K562 (cell line): ENCODE results near the gene E2F2. TPM values are rescaled to one million over a fixed set of nuclear protein-coding genes. Genes with fewer than 3 reads are reported as not detected.

Experiments
- ATAC-seq: fragments of 200-7000 bp; cut with Tn5 transposase; 3 replicates; pipeline ENCODE4 v1.9.1; 2020; ENCODE audit warnings: moderate library complexity
- BruUV-seq: library from RNA; stranded (reverse); fragments of 400-500 nt; replicated peaks from 2 replicates; lab custom pipeline; 2021; lab: Mats Ljungman, UMichigan
- CTCF ChIA-PET: fragments of 300-600 bp; formaldehyde crosslinking; extraction: SDS; loops from one replicate; lab custom pipeline; 2021; ENCODE audit warnings: low intra/inter-chr PET ratio; lab: Yijun Ruan, JAX
- POLR2A ChIA-PET: fragments of 300-600, 350-650 bp; sonication (Branson Sonifier 250); formaldehyde crosslinking; extraction: SDS; loops from one replicate; lab custom pipeline; 2021; ENCODE audit warnings: antibody characterized with exemption, inconsistent platforms; lab: Yijun Ruan, JAX
- DNase-seq, 4 experiments: peaks; one replicate each; pipeline versions ENCODE4 v3.0.0 to v3.0.0-alpha.2; 2011 to 2018; ENCODE audit warnings: low spot score in 3 of 4, mixed read lengths in 3 of 4; ENCODE audit errors: extremely low read depth in 1 of 4
- FAIRE-seq: peaks from 2 replicates; lab custom pipeline; 2011; peaks lifted over from hg19 to GRCh38; lab: Jason Lieb, UNC
- H2AFZ ChIP-seq: 2 replicates; pipeline ENCODE4 v1.6.0; 2011; ENCODE audit warnings: low read depth, low read length, control low read depth, inconsistent platforms
- H3K27ac ChIP-seq: fragments of 200-600 bp; 3 replicates; pipeline ENCODE4 v1.8.0; 2011; ENCODE audit warnings: low read depth, mild to moderate bottlenecking, control low read depth, inconsistent platforms, low read length, moderate library complexity, mixed read lengths; ENCODE audit errors: extremely low read depth
- H3K27me3 ChIP-seq, 2 experiments: fragments of 300-600 bp in 1 of 2; 2 replicates in 1 of 2; 3 replicates in 1 of 2; pipeline versions ENCODE4 v1.6.0 to v1.8.0; 2011; ENCODE audit warnings: inconsistent platforms in 2 of 2, low read length in 2 of 2, mild to moderate bottlenecking in 1 of 2, mixed read lengths in 1 of 2, moderate library complexity in 1 of 2; ENCODE audit not compliant: control insufficient read depth in 2 of 2, insufficient read depth in 2 of 2
- H3K36me3 ChIP-seq: fragments of 300-600 bp; 3 replicates; pipeline ENCODE4 v1.8.0; 2011; ENCODE audit warnings: mild to moderate bottlenecking, low read length, inconsistent platforms; ENCODE audit not compliant: control insufficient read depth, insufficient read depth
- H3K4me1 ChIP-seq, 2 experiments: fragments of 200-600 bp in 1 of 2; replicated peaks in 1 of 2; 2 replicates in 1 of 2; 3 replicates in 1 of 2; pipeline versions ENCODE4 v1.5.1 to v1.8.0; 2011; ENCODE audit warnings: inconsistent platforms in 2 of 2, low read length in 2 of 2, mild to moderate bottlenecking in 1 of 2, mixed read lengths in 1 of 2, moderate library complexity in 1 of 2; ENCODE audit not compliant: control insufficient read depth in 2 of 2, insufficient read depth in 2 of 2
- H3K4me2 ChIP-seq: 2 replicates; pipeline ENCODE4 v1.6.1; 2011; ENCODE audit warnings: low read length, control low read depth, inconsistent platforms, mixed read lengths; ENCODE audit not compliant: insufficient read depth
- H3K4me3 ChIP-seq: fragments of 200-600 bp; sonication (generic), shearing (Covaris generic); 2 replicates; pipeline ENCODE4 v1.5.1; 2016; ENCODE audit warnings: control low read depth, inconsistent platforms
- H3K79me2 ChIP-seq: fragments of 200-600 bp; 3 replicates; pipeline ENCODE4 v1.8.0; 2011; ENCODE audit warnings: low read length, inconsistent platforms; ENCODE audit not compliant: control insufficient read depth, insufficient read depth
- H3K9ac ChIP-seq, 2 experiments: 2 replicates each; pipeline versions ENCODE4 v1.6.0 to v1.6.1; 2011; ENCODE audit warnings: low read depth in 2 of 2, low read length in 2 of 2, control low read depth in 1 of 2, inconsistent platforms in 1 of 2, mild to moderate bottlenecking in 1 of 2, mixed read lengths in 1 of 2; ENCODE audit not compliant: insufficient read depth in 1 of 2
- H3K9me1 ChIP-seq: one replicate; pipeline ENCODE4 v1.6.0; 2011; ENCODE audit warnings: inconsistent platforms, mild to moderate bottlenecking, low read length, moderate library complexity; ENCODE audit not compliant: control insufficient read depth, insufficient read depth
- H3K9me3 ChIP-seq: replicated peaks from 2 replicates; pipeline ENCODE4 v1.5.1; 2011; ENCODE audit warnings: low read depth, low read length, inconsistent platforms; ENCODE audit not compliant: control insufficient read depth, insufficient read depth
- H4K20me1 ChIP-seq: replicated peaks from 2 replicates; pipeline ENCODE4 v1.6.1; 2011; ENCODE audit warnings: low read length, inconsistent platforms, mixed read lengths; ENCODE audit not compliant: control insufficient read depth, insufficient read depth
- FOXA3 ChIP-seq, 2 experiments: fragments of 450-650 bp in 1 of 2; sonication (generic) in 1 of 2; formaldehyde crosslinking; IDR thresholded peaks in 1 of 2; conservative IDR thresholded peaks in 1 of 2; 2 replicates each; pipeline versions ENCODE4 v1.4.0 to v1.8.0; 2020 to 2022; ENCODE audit warnings: mild to moderate bottlenecking in 2 of 2, missing genetic modification reagents in 1 of 2
- HNRNPK ChIP-seq: fragments of 200-400 bp; formaldehyde crosslinking; IDR thresholded peaks from one replicate; pipeline ENCODE4 v1.6.1; 2018; ENCODE audit warnings: mild to moderate bottlenecking, low read depth, low read length; ENCODE audit not compliant: poor library complexity, severe bottlenecking
- KDM5B ChIP-seq: fragments of 200-600 bp; sonication (generic); IDR thresholded peaks from 2 replicates; pipeline ENCODE4 v1.6.1; 2012; ENCODE audit warnings: low read depth, mild to moderate bottlenecking, moderate library complexity, low read length, control low read depth, inconsistent platforms; ENCODE audit not compliant: insufficient replicate concordance
- MTA3 ChIP-seq: fragments of 450-650 bp; formaldehyde crosslinking; IDR thresholded peaks from 2 replicates; pipeline ENCODE4 v1.6.1; 2017; ENCODE audit warnings: mild to moderate bottlenecking, borderline replicate concordance
- TOE1 ChIP-seq, 2 experiments: fragments of 450-650 bp in 1 of 2; sonication (generic) in 1 of 2; formaldehyde crosslinking in 1 of 2; IDR thresholded peaks; 2 replicates each; pipeline versions ENCODE4 v1.7.1 to v1.8.0; 2016 to 2022; ENCODE audit warnings: borderline replicate concordance in 2 of 2, mild to moderate bottlenecking in 2 of 2, antibody characterized with exemption in 1 of 2, inconsistent platforms in 1 of 2, low read depth in 1 of 2, missing genetic modification reagents in 1 of 2, moderate library complexity in 1 of 2
- ZNF668 ChIP-seq: fragments of 250-450 bp; sonication (Bioruptor Pico); IDR thresholded peaks from 2 replicates; pipeline ENCODE4 v1.8.0; 2022; ENCODE audit warnings: mild to moderate bottlenecking, inconsistent platforms
- ZNF707 ChIP-seq: fragments of 250-450 bp; sonication (Bioruptor Pico); conservative IDR thresholded peaks from 2 replicates; pipeline ENCODE4 v1.8.0; 2022; ENCODE audit warnings: inconsistent platforms, mild to moderate bottlenecking, moderate library complexity
- WGBS: fragments of 100-300 bp; shearing (Covaris generic); methylation state at CpG from one replicate; pipeline ENCODE4 v1.1.6; 2016; ENCODE audit warnings: low coverage, mixed read lengths; ENCODE audit not compliant: insufficient coverage; ENCODE audit errors: missing lambda C conversion rate; 5-methylcytosine and 5-hydroxymethylcytosine counted together
- in situ Hi-C: fragments of 300-500 bp; cut with MboI; formaldehyde crosslinking; loops from 4 replicates; pipeline ENCODE4 v1.15.0; 2018; ENCODE audit warnings: inconsistent platforms, mixed read lengths
- intact Hi-C: fragments of 100-400 bp; cut with micrococcal nuclease; formaldehyde crosslinking; loops from 2 replicates; pipeline ENCODE4 v1.14.2; 2022
- polyA plus RNA-seq, 8 experiments: library from polyadenylated mRNA; depleted of rRNA in 4 of 8; stranded (reverse) in 5 of 8; unstranded in 3 of 8; fragments of >200 nt; fragmentation: Nextera tagmentation in 2 of 8; fragmentation: Illumina TruSeq in 1 of 8; extraction: Ambion mirVana in 2 of 8; extraction: Trizol in 1 of 8; gene quantifications; 2 replicates each; pipeline versions ENCODE4 v1.2.1 to v1.2.3, GENCODE V29; 2011 to 2014; ENCODE audit warnings: inconsistent platforms in 1 of 8, missing spikeins in 1 of 8
- total RNA-seq, 7 experiments: library from RNA; depleted of rRNA in 6 of 7; stranded (reverse); fragments of >200 nt in 6 of 7; fragmentation: Illumina TruSeq in 2 of 7; extraction: Trizol in 2 of 7; gene quantifications; 2 replicates each; pipeline versions ENCODE4 v1.2.1 to v1.2.3, GENCODE V29; 2011 to 2021; ENCODE audit warnings: low replicate concordance in 1 of 7
- TF ChIP-seq, protein P1 (sequence below): fragments of 450-650 bp; IDR thresholded peaks from 2 replicates; pipeline ENCODE4 v1.6.1; 2016; ENCODE audit warnings: low read depth
- TF ChIP-seq, protein P2 (sequence below), 2 experiments: fragments of 450-650 bp; IDR thresholded peaks; 2 replicates each; pipeline ENCODE4 v1.6.1; 2016
- TF ChIP-seq, protein P3 (sequence below): fragments of 250-450 bp; sonication (Bioruptor Pico); IDR thresholded peaks from 2 replicates; pipeline ENCODE4 v1.6.1; 2021; ENCODE audit warnings: mild to moderate bottlenecking

Gene E2F2
- total and polyA plus RNA-seq, 9 of the 15 experiments (the other 6 are each of a cell fraction or from before 2014, with no cell fraction given): 3.1 to 25.3 (median 11.4) TPM

DNA sequence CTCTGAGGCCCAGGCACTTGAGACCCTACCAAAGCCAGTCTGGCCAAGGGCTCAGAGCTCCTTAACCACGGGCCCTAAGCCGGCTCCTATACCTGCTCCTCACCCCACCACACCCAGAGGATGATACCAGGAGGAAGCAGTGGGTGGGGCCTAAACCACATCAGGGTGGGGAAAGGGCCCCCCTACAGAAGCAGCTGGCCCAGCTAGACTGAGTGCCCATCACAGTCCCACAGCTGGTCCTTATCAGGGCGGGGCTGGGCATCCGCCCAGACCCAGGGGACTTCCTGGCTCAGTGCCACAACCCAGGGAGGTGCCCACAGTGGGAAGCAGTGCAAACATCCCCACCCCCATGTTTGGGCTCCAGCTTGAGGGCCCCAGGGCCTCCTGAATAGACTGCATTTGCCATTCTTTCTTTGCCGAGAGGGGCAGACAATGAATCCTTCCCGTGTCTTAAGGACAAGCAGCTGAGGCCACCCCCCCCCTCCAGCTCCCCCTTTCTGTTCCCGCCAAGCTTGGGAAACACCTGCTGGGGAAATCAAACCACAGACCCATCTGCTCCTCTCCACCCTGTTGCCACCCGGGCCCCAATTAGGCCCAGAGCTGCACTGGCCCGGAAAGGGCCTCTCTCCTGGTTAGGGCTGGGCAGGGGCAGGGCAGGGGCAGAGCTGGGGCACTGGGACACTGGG is 6.2 kb downstream of the E2F2 start:
- peaks cover 19% of the 10 kb centered on the region for H3K9me1 ChIP-seq
- no peak overlapping the region for H3K4me2 ChIP-seq
- 60% methylated on average over 7 of the region's 9 CpGs for WGBS
- DNase-seq: peak in 2 of 4 experiments; percentile 60 to 65
- FAIRE-seq: no peak
- ChIA-PET POLR2A (interaction anchor here (0.9 to 7.0 kb wide), 8 partner anchors 8 to 167 kb away, joined by 3 to 65 read pairs (median 4); partner anchors contain the start of gene RPL11), CTCF (no interaction called here)
- no peaks in the 10 kb centered on the region for H3K27me3 ChIP-seq
- no peak overlapping the region for H3K27ac ChIP-seq
- peaks cover 67% of the 10 kb centered on the region for H3K36me3 ChIP-seq
- intact Hi-C loops: no loop called here
- BruUV-seq: no TSS peak
- peaks cover 53% of the 10 kb centered on the region for H3K79me2 ChIP-seq
- H3K9me3 ChIP-seq: no peaks in the 10 kb centered on the region
- peak overlapping the region in 1 of 2 experiments; percentile 63; a peak in 2 of 4 replicates for H3K9ac ChIP-seq
- no peak overlapping the region for H3K4me3 ChIP-seq
- in situ Hi-C loops: no loop called here
- no peak overlapping the region for H2AFZ ChIP-seq
- no peak for ATAC-seq
- peaks cover 40 to 46% of the 10 kb centered on the region in 2 experiments for H3K4me1 ChIP-seq
- peaks cover 31% of the 10 kb centered on the region for H4K20me1 ChIP-seq
- TF ChIP-seq, protein P1, sequence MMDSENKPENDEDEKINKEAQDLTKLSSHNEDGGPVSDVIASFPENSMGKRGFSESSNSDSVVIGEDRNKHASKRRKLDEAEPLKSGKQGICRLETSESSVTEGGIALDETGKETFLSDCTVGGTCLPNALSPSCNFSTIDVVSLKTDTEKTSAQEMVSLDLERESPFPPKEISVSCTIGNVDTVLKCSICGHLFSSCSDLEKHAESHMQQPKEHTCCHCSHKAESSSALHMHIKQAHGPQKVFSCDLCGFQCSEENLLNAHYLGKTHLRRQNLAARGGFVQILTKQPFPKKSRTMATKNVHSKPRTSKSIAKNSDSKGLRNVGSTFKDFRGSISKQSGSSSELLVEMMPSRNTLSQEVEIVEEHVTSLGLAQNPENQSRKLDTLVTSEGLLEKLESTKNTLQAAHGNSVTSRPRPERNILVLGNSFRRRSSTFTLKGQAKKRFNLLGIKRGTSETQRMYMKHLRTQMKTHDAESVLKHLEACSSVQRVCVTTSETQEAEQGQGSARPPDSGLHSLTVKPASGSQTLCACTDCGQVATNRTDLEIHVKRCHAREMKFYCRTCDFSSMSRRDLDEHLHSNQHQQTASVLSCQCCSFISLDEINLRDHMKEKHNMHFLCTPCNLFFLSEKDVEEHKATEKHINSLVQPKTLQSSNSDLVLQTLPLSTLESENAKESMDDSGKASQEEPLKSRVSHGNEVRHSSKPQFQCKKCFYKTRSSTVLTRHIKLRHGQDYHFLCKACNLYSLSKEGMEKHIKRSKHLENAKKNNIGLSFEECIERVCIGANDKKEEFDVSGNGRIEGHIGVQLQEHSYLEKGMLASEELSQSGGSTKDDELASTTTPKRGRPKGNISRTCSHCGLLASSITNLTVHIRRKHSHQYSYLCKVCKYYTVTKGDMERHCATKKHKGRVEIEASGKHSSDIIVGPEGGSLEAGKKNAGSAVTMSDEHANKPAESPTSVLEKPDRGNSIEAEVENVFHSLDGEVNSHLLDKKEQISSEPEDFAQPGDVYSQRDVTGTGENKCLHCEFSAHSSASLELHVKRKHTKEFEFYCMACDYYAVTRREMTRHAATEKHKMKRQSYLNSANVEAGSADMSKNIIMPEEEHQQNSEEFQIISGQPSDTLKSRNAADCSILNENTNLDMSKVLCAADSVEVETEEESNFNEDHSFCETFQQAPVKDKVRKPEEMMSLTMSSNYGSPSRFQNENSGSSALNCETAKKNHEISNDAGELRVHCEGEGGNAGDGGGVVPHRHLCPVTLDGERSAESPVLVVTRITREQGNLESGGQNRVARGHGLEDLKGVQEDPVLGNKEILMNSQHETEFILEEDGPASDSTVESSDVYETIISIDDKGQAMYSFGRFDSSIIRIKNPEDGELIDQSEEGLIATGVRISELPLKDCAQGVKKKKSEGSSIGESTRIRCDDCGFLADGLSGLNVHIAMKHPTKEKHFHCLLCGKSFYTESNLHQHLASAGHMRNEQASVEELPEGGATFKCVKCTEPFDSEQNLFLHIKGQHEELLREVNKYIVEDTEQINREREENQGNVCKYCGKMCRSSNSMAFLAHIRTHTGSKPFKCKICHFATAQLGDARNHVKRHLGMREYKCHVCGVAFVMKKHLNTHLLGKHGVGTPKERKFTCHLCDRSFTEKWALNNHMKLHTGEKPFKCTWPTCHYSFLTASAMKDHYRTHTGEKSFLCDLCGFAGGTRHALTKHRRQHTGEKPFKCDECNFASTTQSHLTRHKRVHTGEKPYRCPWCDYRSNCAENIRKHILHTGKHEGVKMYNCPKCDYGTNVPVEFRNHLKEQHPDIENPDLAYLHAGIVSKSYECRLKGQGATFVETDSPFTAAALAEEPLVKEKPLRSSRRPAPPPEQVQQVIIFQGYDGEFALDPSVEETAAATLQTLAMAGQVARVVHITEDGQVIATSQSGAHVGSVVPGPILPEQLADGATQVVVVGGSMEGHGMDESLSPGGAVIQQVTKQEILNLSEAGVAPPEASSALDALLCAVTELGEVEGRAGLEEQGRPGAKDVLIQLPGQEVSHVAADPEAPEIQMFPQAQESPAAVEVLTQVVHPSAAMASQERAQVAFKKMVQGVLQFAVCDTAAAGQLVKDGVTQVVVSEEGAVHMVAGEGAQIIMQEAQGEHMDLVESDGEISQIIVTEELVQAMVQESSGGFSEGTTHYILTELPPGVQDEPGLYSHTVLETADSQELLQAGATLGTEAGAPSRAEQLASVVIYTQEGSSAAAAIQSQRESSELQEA: no peak
- TF ChIP-seq ZNF707 (CRISPR knock-in tag) (no peak), FOXA3 (CRISPR knock-in tag; conservative IDR thresholded peaks at IDR 0.05 in 1 of 2, IDR thresholded peaks at IDR 0.05 in 1 of 2) (no peak), HNRNPK (no peak), MTA3 (no peak), ZNF668 (no peak), KDM5B (no peak), TOE1 (IDR thresholded peaks at IDR 0.05; ENCODE audit: borderline replicate concordance) (no peak), TOE1 (CRISPR knock-in tag; IDR thresholded peaks at IDR 0.05; ENCODE audit: borderline replicate concordance, low read depth) (no peak)
- TF ChIP-seq, protein P2, sequence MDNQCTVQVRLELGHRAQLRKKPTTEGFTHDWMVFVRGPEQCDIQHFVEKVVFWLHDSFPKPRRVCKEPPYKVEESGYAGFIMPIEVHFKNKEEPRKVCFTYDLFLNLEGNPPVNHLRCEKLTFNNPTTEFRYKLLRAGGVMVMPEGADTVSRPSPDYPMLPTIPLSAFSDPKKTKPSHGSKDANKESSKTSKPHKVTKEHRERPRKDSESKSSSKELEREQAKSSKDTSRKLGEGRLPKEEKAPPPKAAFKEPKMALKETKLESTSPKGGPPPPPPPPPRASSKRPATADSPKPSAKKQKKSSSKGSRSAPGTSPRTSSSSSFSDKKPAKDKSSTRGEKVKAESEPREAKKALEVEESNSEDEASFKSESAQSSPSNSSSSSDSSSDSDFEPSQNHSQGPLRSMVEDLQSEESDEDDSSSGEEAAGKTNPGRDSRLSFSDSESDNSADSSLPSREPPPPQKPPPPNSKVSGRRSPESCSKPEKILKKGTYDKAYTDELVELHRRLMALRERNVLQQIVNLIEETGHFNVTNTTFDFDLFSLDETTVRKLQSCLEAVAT (IDR thresholded peaks at IDR 0.05): no peak
- TF ChIP-seq, protein P3, sequence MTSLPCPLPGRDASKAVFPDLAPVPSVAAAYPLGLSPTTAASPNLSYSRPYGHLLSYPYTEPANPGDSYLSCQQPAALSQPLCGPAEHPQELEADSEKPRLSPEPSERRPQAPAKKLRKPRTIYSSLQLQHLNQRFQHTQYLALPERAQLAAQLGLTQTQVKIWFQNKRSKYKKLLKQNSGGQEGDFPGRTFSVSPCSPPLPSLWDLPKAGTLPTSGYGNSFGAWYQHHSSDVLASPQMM (CRISPR knock-in tag): no peak
